Anterior cingulate cortex (tissue), 58 donors: ENCODE results near the gene COMMD1.
A peak's percentile ranks its signal among the peaks of the same experiment; 100 is the strongest.
"Not testable (repeated sequence)": the region's sequence is repeated elsewhere in the genome, so short reads cannot be mapped to it uniquely, and the experiment has no call there.

Experiments used
- DNase-seq, 58 donors: peaks; one replicate each; lab custom pipeline; 2025; lab: John Stamatoyannopoulos, UW

The COMMD1 gene

GRCh38 chr2:61961231-61961901 is 55.9 kb downstream of the COMMD1 start:
- no peak for DNase-seq

GRCh38 chr2:61962095-61962984 is 56.9 kb downstream of the COMMD1 start:
- DNase-seq = no peak

- DNase-seq = no peak
Observed at GRCh38 chr2:61966087-61966727, 60.7 kb downstream of the COMMD1 start.

GRCh38 chr2:61967262-61967661 is 61.8 kb downstream of the COMMD1 start:
- DNase-seq = no peak

- no peak for DNase-seq
Observed at GRCh38 chr2:61969376-61969775, 63.9 kb downstream of the COMMD1 start.

- DNase-seq = no peak
Observed at GRCh38 chr2:61970807-61971556, 65.5 kb downstream of the COMMD1 start.

GRCh38 chr2:61978522-61978921 is 73.0 kb downstream of the COMMD1 start:
- peak in 11 of 58 donors; percentile 0 to 24 (median 3) for DNase-seq

- no peak for DNase-seq
Observed at GRCh38 chr2:61980758-61981157, 75.3 kb downstream of the COMMD1 start.

GRCh38 chr2:61984682-61985081 is 79.2 kb downstream of the COMMD1 start:
- DNase-seq = no peak

- peak in 1 of 58 donors; percentile 3 for DNase-seq
Observed at GRCh38 chr2:61988462-61989366, 83.2 kb downstream of the COMMD1 start.

GRCh38 chr2:61993422-61994024 is 88.0 kb downstream of the COMMD1 start:
- peak in 10 of 58 donors; percentile 1 to 32 (median 8) for DNase-seq

GRCh38 chr2:61994531-61994930 is 89.1 kb downstream of the COMMD1 start:
- no peak for DNase-seq

GRCh38 chr2:61995065-61995464 is 89.6 kb downstream of the COMMD1 start:
- no peak for DNase-seq

GRCh38 chr2:61995515-61995914 is 90.0 kb downstream of the COMMD1 start:
- no peak for DNase-seq

- no peak for DNase-seq
Observed at GRCh38 chr2:61998426-61998825, 93.0 kb downstream of the COMMD1 start.

- no peak for DNase-seq
Observed at GRCh38 chr2:62000538-62000937, 95.1 kb downstream of the COMMD1 start.

- DNase-seq = no peak
Observed at GRCh38 chr2:62001431-62001830, 96.0 kb downstream of the COMMD1 start.

- DNase-seq = not testable (repeated sequence)
Observed at GRCh38 chr2:62004428-62004827, 99.0 kb downstream of the COMMD1 start.

GRCh38 chr2:62007555-62007954 is 102.1 kb downstream of the COMMD1 start:
- no peak for DNase-seq
